Nephron progenitor cell (in vitro differentiated cells): ENCODE results near the gene TMEM145.

Experiments used
- DNase-seq: peaks from one replicate; pipeline ENCODE4 v3.0.0; 2021
- H3K27ac Mint-ChIP-seq: 2 replicates; pipeline ENCODE4 v1.8.0; 2021; ENCODE audit warnings: mild to moderate bottlenecking, moderate library complexity, mixed read lengths
- H3K27me3 Mint-ChIP-seq: 2 replicates; pipeline ENCODE4 v1.8.0; 2021; ENCODE audit warnings: mild to moderate bottlenecking, low read depth, mixed read lengths; ENCODE audit not compliant: poor library complexity
- H3K36me3 Mint-ChIP-seq: 2 replicates; pipeline ENCODE4 v1.8.0; 2021; ENCODE audit warnings: low read depth, mixed read lengths
- H3K4me1 Mint-ChIP-seq: 2 replicates; pipeline ENCODE4 v1.8.0; 2021; ENCODE audit warnings: mixed read lengths
- H3K4me3 Mint-ChIP-seq: 2 replicates; pipeline ENCODE4 v1.8.0; 2021; ENCODE audit warnings: mild to moderate bottlenecking, moderate library complexity, mixed read lengths
- H3K9me3 Mint-ChIP-seq: 2 replicates; pipeline ENCODE4 v1.8.0; 2021; ENCODE audit warnings: mild to moderate bottlenecking, moderate library complexity, mixed read lengths
- TF ChIP-seq, protein P1 (sequence below): fragments of 200-600 bp; sonication (generic); IDR thresholded peaks from 2 replicates; pipeline ENCODE4 v1.5.0; 2021; ENCODE audit warnings: antibody characterized with exemption

The TMEM145 gene

GRCh38 chr19:42348211-42348610 lies 35.1 kb downstream of the TMEM145 start:
- DNase-seq, result no peak
- Mint-ChIP-seq H3K27me3 (no peaks in the 10 kb centered on the region), H3K27ac (no peak overlapping the region), H3K4me1 (no peaks in the 10 kb centered on the region), H3K9me3 (no peaks in the 10 kb centered on the region), H3K4me3 (no peak overlapping the region), H3K36me3 (peaks cover 33% of the 10 kb centered on the region)
- TF ChIP-seq, protein P1, sequence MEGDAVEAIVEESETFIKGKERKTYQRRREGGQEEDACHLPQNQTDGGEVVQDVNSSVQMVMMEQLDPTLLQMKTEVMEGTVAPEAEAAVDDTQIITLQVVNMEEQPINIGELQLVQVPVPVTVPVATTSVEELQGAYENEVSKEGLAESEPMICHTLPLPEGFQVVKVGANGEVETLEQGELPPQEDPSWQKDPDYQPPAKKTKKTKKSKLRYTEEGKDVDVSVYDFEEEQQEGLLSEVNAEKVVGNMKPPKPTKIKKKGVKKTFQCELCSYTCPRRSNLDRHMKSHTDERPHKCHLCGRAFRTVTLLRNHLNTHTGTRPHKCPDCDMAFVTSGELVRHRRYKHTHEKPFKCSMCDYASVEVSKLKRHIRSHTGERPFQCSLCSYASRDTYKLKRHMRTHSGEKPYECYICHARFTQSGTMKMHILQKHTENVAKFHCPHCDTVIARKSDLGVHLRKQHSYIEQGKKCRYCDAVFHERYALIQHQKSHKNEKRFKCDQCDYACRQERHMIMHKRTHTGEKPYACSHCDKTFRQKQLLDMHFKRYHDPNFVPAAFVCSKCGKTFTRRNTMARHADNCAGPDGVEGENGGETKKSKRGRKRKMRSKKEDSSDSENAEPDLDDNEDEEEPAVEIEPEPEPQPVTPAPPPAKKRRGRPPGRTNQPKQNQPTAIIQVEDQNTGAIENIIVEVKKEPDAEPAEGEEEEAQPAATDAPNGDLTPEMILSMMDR, result no peak

- Mint-ChIP-seq H3K27me3 (no peaks in the 10 kb centered on the region), H3K9me3 (no peaks in the 10 kb centered on the region), H3K4me1 (peaks cover 7% of the 10 kb centered on the region), H3K27ac (peak overlapping the region; percentile 15), H3K36me3 (peaks cover 36% of the 10 kb centered on the region), H3K4me3 (no peak overlapping the region)
- TF ChIP-seq, protein P1, result no peak
- no peak for DNase-seq
Measured at GRCh38 chr19:42349378-42350107, 36.4 kb downstream of the TMEM145 start.

DNA sequence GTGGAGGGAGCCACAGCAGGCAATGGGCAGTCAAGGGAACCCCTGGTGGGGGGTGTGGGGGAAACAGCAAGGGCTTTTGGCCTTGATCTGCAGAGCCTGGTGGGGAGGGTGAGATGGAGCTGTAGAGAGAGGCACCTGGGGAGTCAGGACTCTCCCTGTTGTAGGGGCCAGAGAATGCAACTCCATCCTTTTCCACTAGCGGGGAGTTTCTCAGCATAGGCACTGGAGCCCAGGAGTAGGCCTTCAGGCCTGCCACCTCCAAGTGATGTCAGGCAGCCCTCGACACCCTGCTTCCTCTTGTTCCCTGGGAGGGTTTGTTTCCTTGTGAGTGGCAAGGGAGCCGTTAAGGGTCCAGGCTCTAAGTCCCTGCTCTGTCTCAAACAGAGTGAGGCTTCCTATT lies 37.3 kb downstream of the TMEM145 start:
- DNase-seq, result no peak
- no peaks in the 10 kb centered on the region for H3K9me3 Mint-ChIP-seq
- H3K36me3 Mint-ChIP-seq, result peaks cover 28% of the 10 kb centered on the region
- peaks cover 7% of the 10 kb centered on the region for H3K4me1 Mint-ChIP-seq
- no peak overlapping the region for H3K4me3 Mint-ChIP-seq
- no peaks in the 10 kb centered on the region for H3K27me3 Mint-ChIP-seq
- TF ChIP-seq, protein P1, result no peak
- no peak overlapping the region for H3K27ac Mint-ChIP-seq

GRCh38 chr19:42351079-42351735 lies 38.1 kb downstream of the TMEM145 start:
- Mint-ChIP-seq H3K36me3 (peaks cover 25% of the 10 kb centered on the region), H3K27ac (peak overlapping the region; percentile 75), H3K9me3 (no peaks in the 10 kb centered on the region), H3K4me1 (peaks cover 7% of the 10 kb centered on the region), H3K4me3 (no peak overlapping the region), H3K27me3 (no peaks in the 10 kb centered on the region)
- TF ChIP-seq, protein P1, result no peak
- no peak for DNase-seq

- no peak for DNase-seq
Measured at GRCh38 chr19:42352301-42353259, 39.5 kb downstream of the TMEM145 start.

More at GRCh38 chr19:42352301-42353259, 39.5 kb downstream of the TMEM145 start:
- H3K27me3 Mint-ChIP-seq, result no peaks in the 10 kb centered on the region
- peaks cover 9% of the 10 kb centered on the region for H3K4me1 Mint-ChIP-seq
- H3K4me3 Mint-ChIP-seq, result no peak overlapping the region
- peak overlapping the region; percentile 48 for H3K27ac Mint-ChIP-seq
- TF ChIP-seq, protein P1, result no peak
- peaks cover 20% of the 10 kb centered on the region for H3K36me3 Mint-ChIP-seq
- no peaks in the 10 kb centered on the region for H3K9me3 Mint-ChIP-seq
